ENCODE data around the gene TMEM229B.

DNA sequence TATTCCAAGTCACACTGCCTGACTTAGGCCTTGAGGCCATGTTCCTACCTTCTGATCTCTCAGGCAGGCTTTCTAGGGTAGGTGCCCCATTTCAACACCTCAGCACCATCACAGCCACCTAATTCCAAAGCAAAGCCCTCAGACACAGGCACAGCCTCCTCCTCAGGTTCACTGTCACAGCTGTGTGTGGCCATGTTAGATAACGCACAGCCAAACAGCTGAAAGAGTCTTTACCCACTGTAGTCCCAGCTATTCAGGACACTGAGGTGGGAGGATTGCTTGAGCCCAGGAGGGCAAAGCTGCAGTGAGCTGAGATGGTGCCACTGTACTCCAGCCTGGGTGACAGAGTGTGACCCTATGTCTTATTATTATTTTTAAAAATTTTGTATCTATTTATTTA lies 7.3 kb upstream of the TMEM229B start:
- TF ChIP-seq, protein P1, sequence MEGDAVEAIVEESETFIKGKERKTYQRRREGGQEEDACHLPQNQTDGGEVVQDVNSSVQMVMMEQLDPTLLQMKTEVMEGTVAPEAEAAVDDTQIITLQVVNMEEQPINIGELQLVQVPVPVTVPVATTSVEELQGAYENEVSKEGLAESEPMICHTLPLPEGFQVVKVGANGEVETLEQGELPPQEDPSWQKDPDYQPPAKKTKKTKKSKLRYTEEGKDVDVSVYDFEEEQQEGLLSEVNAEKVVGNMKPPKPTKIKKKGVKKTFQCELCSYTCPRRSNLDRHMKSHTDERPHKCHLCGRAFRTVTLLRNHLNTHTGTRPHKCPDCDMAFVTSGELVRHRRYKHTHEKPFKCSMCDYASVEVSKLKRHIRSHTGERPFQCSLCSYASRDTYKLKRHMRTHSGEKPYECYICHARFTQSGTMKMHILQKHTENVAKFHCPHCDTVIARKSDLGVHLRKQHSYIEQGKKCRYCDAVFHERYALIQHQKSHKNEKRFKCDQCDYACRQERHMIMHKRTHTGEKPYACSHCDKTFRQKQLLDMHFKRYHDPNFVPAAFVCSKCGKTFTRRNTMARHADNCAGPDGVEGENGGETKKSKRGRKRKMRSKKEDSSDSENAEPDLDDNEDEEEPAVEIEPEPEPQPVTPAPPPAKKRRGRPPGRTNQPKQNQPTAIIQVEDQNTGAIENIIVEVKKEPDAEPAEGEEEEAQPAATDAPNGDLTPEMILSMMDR (IDR thresholded peaks at IDR 0.05) = no peak
- no peak for TF ChIP-seq POLR2A (IDR thresholded peaks at IDR 0.05)

All from vagina (tissue), 2 donors.